Fibroblast of peridontal ligament (primary cell): ENCODE measurements around the gene RNF135.
"Not testable (repeated sequence)": the region's sequence is repeated elsewhere in the genome, so short reads cannot be mapped to it uniquely, and the experiment has no call there.

Source experiments
- DNase-seq: peaks from one replicate; pipeline ENCODE4 v3.0.0-alpha.2; 2010; ENCODE audit errors: extremely low read depth

RNF135 gene

GRCh38 chr17:30997842-30998241 lies 27.0 kb downstream of the RNF135 start:
- no peak for DNase-seq

GRCh38 chr17:31002047-31002446 lies 31.2 kb downstream of the RNF135 start:
- DNase-seq = no peak

- DNase-seq = no peak
Measured at GRCh38 chr17:31003225-31003866, 32.5 kb downstream of the RNF135 start.

- no peak for DNase-seq
Measured at GRCh38 chr17:31004160-31004559, 33.3 kb downstream of the RNF135 start.

GRCh38 chr17:31007695-31008373 lies 37.0 kb downstream of the RNF135 start:
- DNase-seq = no peak

GRCh38 chr17:31008374-31009041 lies 37.7 kb downstream of the RNF135 start:
- peak; percentile 61 for DNase-seq

- DNase-seq = peak; percentile 26
Measured at GRCh38 chr17:31009042-31009702, 38.3 kb downstream of the RNF135 start.

GRCh38 chr17:31010014-31010413 lies 39.2 kb downstream of the RNF135 start:
- peak; percentile 24 for DNase-seq

- no peak for DNase-seq
Measured at GRCh38 chr17:31013844-31014243, 43.0 kb downstream of the RNF135 start.

GRCh38 chr17:31015639-31016038 lies 44.8 kb downstream of the RNF135 start:
- DNase-seq = no peak

GRCh38 chr17:31019004-31019403 lies 48.2 kb downstream of the RNF135 start:
- no peak for DNase-seq

GRCh38 chr17:31023171-31023570 lies 52.3 kb downstream of the RNF135 start:
- DNase-seq = not testable (repeated sequence)

- no peak for DNase-seq
Measured at GRCh38 chr17:31031841-31032240, 61.0 kb downstream of the RNF135 start.

- not testable (repeated sequence) for DNase-seq
Measured at GRCh38 chr17:31035611-31036010, 64.8 kb downstream of the RNF135 start.

- DNase-seq = not testable (repeated sequence)
Measured at GRCh38 chr17:31040837-31041236, 70.0 kb downstream of the RNF135 start.

- not testable (repeated sequence) for DNase-seq
Measured at GRCh38 chr17:31042378-31042777, 71.5 kb downstream of the RNF135 start.

- DNase-seq = not testable (repeated sequence)
Measured at GRCh38 chr17:31046856-31047425, 76.1 kb downstream of the RNF135 start.

GRCh38 chr17:31048142-31048541 lies 77.3 kb downstream of the RNF135 start:
- DNase-seq = no peak

- no peak for DNase-seq
Measured at GRCh38 chr17:31048780-31049179, 77.9 kb downstream of the RNF135 start.
